ENCODE data around the gene ITGB7.

DNA sequence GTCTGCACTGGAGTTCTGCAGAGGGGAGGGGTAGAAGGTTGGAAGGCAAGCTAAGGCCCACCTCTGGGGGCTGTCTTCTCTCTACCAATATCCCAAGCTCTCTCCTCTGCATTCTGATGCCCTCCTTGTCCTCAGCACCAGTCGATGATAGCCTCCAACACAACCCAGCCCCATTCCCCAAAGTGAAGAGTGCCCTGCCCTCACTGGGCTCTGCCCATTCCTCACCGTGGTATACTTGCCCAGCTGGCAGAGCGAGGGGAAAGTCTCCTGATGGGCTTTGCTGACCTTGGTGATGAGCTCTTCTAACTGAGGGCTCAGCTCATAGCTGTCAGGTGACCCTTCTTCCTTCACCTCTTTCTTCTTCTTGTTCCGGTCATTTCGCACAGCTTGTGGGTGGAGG lies 7.2 kb upstream of the ITGB7 start:
- TF ChIP-seq, protein P1, sequence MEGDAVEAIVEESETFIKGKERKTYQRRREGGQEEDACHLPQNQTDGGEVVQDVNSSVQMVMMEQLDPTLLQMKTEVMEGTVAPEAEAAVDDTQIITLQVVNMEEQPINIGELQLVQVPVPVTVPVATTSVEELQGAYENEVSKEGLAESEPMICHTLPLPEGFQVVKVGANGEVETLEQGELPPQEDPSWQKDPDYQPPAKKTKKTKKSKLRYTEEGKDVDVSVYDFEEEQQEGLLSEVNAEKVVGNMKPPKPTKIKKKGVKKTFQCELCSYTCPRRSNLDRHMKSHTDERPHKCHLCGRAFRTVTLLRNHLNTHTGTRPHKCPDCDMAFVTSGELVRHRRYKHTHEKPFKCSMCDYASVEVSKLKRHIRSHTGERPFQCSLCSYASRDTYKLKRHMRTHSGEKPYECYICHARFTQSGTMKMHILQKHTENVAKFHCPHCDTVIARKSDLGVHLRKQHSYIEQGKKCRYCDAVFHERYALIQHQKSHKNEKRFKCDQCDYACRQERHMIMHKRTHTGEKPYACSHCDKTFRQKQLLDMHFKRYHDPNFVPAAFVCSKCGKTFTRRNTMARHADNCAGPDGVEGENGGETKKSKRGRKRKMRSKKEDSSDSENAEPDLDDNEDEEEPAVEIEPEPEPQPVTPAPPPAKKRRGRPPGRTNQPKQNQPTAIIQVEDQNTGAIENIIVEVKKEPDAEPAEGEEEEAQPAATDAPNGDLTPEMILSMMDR (IDR thresholded peaks at IDR 0.05; ENCODE audit: extremely low read depth in 1 of 2, insufficient read depth in 1 of 2, low read depth in 1 of 2, low read length in 2 of 2) = no peak
- TF ChIP-seq POLR2A (IDR thresholded peaks at IDR 0.05; ENCODE audit: low read depth, low read length) = no peak
- no peak for TF ChIP-seq EZH2 (IDR thresholded peaks at IDR 0.05; ENCODE audit: borderline replicate concordance, low read depth, low read length, severe bottlenecking)
- no peak for TF ChIP-seq POLR2AphosphoS5 (IDR thresholded peaks at IDR 0.05; ENCODE audit: insufficient read depth, low read depth, low read length)
- TF ChIP-seq JUN (IDR thresholded peaks at IDR 0.05; ENCODE audit: borderline replicate concordance, insufficient read depth, insufficient read length, low read depth) = no peak

Measured in endothelial cell of umbilical vein (primary cell).